ENCODE results near the gene SOX18.

Gene SOX18

GRCh38 chr20:64083804-64084684 is 34.6 kb upstream of the SOX18 start, which contains the start of gene LKAAEAR1:
Gene LKAAEAR1, minus strand, starts transcription at chr20:64084398. Its CDS starts 179 bp downstream, at chr20:64084219.
- DNase-seq (ENCODE audit: low read depth), result no peak
- no peak for TF ChIP-seq CTCF (conservative IDR thresholded peaks at IDR 0.05; ENCODE audit: low read depth, low read length)
- H3K4me3 ChIP-seq (ENCODE audit: low read depth, low read length), result peak within 1 kb of the TSS; percentile 41

DNA sequence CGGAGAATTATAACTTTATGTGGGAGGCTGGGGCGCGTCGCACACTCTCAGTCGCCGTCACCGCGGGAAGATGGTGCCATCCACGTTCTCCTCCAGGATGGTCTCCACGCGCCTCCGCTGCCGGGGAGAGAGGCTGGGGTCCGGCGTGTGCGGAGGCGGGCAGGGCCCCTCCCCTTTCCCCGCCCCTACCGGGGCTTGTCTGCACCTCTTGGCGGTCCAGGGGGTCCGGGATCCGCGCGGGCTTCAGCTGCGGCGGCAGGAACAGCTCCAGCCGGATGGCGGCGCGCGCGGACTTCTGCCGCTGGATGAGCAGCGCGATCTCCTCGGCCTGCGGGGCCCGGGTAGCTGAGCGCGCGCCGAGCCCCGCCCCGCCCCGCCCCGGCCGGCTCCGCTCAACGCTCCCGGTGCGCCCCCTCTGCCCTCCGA is 34.0 kb upstream of the SOX18 start:
- TF ChIP-seq CTCF (conservative IDR thresholded peaks at IDR 0.05; ENCODE audit: low read depth, low read length), result peak; percentile 58
- peak; percentile 75 for DNase-seq (ENCODE audit: low read depth)
- H3K4me3 ChIP-seq (ENCODE audit: low read depth, low read length), result peak overlapping the region; percentile 41

DNA sequence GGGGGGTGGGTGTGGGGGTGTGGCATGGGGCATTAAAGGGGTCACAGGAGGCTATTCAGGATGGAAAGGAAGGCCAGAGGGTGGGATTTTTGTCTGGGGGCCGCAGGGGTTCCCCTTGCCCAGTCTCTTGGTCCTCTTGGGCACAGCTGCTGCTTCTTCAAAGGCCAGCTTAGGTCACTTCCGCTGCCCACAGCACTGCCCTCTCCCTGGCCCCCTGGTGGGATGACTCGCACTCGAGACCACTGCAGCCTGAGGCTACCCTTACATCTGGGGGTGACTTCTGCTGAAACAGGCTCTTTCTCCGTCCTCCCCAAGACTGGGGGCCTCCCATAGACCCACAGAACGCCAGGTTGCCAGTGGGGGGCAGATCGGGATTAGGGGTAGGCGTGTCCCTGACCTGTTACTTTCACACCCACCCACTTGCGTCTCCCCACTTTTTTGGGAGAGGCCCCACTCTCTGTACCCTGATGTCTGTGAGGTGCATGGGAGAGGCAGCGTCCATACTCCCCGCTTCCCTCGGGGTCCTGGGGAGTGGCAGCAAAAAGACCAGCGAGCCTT is 33.5 kb upstream of the SOX18 start:
- H3K4me3 ChIP-seq (ENCODE audit: low read depth, low read length), result no peak overlapping the region
- no peak for TF ChIP-seq CTCF (conservative IDR thresholded peaks at IDR 0.05; ENCODE audit: low read depth, low read length)
- DNase-seq (ENCODE audit: low read depth), result no peak

DNA sequence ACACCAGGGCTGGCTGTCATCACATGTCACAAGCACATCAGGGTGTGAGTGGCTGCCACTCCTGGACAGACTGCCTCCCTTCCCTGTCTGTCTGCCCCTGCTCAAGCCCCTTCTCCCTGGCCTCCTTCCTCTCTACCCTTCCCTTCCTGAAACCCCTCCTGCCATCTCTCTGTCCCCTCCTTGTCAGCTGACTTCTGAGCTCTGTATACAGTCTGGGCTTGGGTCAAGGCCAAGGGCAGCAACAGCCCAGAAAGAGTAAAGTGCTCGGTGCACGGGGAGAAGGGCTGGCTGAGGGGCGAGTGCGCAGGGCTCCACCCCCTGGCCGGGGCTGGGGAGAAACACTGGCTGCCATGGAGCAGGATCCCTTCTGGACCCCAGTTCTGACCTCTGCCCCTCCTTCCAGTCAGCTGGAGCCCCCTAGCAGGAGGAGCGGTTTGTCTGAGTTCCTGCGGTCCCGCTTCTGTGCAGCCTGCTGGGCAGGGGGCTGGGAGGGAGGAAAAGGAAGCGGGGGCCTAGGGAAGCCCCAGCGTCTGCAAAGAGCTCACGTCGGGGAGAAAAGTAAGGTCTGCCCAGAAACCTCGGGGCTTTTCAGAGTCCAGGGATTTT is 32.8 kb upstream of the SOX18 start:
- peak; percentile 1 for TF ChIP-seq CTCF (conservative IDR thresholded peaks at IDR 0.05; ENCODE audit: low read depth, low read length)
- H3K4me3 ChIP-seq (ENCODE audit: low read depth, low read length), result no peak overlapping the region
- no peak for DNase-seq (ENCODE audit: low read depth)

- DNase-seq (ENCODE audit: low read depth), result no peak
- no peak for TF ChIP-seq CTCF (conservative IDR thresholded peaks at IDR 0.05; ENCODE audit: low read depth, low read length)
- no peak overlapping the region for H3K4me3 ChIP-seq (ENCODE audit: low read depth, low read length)
Measured at GRCh38 chr20:64081624-64081964, 32.2 kb upstream of the SOX18 start.

DNA sequence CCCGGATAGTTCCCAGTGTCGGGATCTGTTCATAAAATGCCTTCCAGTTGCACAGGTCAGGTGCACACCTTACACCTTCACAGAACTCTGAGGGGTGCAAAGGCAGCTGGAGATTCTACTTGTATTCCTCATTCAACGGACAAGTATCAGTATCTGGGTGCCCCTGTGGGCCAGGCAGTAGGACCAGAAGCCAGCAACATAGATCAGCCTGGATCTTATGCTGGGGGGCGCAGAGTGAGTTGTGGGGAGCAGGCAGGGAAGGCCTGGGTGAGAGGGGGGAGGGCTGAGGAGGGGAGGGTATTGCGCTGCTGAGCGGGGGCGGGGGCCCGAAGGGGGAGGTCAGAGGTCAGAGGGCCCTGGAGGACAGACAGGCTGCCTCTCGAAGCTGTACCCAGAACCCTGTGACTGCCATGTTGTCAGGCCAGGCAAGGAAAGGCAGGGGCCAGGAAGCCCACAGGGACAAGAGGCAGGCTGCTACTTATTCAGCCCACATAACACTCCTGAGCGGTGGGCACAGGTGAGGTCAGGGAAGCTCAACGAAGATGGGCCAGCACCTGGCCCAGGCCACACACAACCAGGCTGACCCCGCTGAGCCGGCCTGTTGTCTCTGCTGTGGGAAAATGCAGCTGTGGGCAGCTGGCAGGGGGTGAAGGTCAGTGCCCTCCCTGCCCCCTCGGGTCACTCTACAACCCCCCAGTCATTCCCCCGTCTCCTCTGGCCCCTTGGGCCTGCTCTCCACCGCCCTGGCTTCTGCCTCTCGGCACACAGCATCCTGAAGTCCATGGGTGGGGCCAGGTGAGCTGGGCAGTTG is 31.6 kb upstream of the SOX18 start:
- H3K4me3 ChIP-seq (ENCODE audit: low read depth, low read length), result no peak overlapping the region
- no peak for DNase-seq (ENCODE audit: low read depth)

More for the DNA sequence above, 31.6 kb upstream of the SOX18 start:
- no peak for TF ChIP-seq CTCF (conservative IDR thresholded peaks at IDR 0.05; ENCODE audit: low read depth, low read length)
